ENCODE measurements around the gene TERB1. TPM values are rescaled to one million over a fixed set of nuclear protein-coding genes. Genes with fewer than 3 reads are reported as not detected.

TERB1 gene
- total and polyA plus RNA-seq, 2 of the 13 experiments (the other 11 are each of a cell fraction or from before 2014, with no cell fraction given), result not detected

- TF ChIP-seq, protein P1, sequence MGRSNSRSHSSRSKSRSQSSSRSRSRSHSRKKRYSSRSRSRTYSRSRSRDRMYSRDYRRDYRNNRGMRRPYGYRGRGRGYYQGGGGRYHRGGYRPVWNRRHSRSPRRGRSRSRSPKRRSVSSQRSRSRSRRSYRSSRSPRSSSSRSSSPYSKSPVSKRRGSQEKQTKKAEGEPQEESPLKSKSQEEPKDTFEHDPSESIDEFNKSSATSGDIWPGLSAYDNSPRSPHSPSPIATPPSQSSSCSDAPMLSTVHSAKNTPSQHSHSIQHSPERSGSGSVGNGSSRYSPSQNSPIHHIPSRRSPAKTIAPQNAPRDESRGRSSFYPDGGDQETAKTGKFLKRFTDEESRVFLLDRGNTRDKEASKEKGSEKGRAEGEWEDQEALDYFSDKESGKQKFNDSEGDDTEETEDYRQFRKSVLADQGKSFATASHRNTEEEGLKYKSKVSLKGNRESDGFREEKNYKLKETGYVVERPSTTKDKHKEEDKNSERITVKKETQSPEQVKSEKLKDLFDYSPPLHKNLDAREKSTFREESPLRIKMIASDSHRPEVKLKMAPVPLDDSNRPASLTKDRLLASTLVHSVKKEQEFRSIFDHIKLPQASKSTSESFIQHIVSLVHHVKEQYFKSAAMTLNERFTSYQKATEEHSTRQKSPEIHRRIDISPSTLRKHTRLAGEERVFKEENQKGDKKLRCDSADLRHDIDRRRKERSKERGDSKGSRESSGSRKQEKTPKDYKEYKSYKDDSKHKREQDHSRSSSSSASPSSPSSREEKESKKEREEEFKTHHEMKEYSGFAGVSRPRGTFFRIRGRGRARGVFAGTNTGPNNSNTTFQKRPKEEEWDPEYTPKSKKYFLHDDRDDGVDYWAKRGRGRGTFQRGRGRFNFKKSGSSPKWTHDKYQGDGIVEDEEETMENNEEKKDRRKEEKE (IDR thresholded peaks at IDR 0.05), result no peak
- peak; percentile 74; the same call in 1 of the 2 replicates for TF ChIP-seq ZNF441 (CRISPR knock-in tag; IDR thresholded peaks at IDR 0.05; ENCODE audit: borderline replicate concordance)
- TF ChIP-seq MXI1 (IDR thresholded peaks at IDR 0.05; ENCODE audit: borderline replicate concordance, low read depth, low read length), result peak; percentile 45; the same call in 1 of the 3 replicates
- TF ChIP-seq, protein P2, sequence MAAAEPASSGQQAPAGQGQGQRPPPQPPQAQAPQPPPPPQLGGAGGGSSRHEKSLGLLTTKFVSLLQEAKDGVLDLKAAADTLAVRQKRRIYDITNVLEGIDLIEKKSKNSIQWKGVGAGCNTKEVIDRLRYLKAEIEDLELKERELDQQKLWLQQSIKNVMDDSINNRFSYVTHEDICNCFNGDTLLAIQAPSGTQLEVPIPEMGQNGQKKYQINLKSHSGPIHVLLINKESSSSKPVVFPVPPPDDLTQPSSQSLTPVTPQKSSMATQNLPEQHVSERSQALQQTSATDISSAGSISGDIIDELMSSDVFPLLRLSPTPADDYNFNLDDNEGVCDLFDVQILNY (CRISPR knock-in tag; conservative IDR thresholded peaks at IDR 0.05), result peak; percentile 69; the same call in 1 of the 2 replicates
- TF ChIP-seq TMF1 (CRISPR knock-in tag; IDR thresholded peaks at IDR 0.05; ENCODE audit: low read depth), result peak; percentile 67
- no peak for TF ChIP-seq KLF16 (CRISPR knock-in tag; IDR thresholded peaks at IDR 0.05)
- no peak for TF ChIP-seq HNF1A (IDR thresholded peaks at IDR 0.05; ENCODE audit: low read depth)
- peak; percentile 46 for TF ChIP-seq HNF1A (CRISPR knock-in tag; IDR thresholded peaks at IDR 0.05; ENCODE audit: borderline replicate concordance)
- TF ChIP-seq, protein P3, sequence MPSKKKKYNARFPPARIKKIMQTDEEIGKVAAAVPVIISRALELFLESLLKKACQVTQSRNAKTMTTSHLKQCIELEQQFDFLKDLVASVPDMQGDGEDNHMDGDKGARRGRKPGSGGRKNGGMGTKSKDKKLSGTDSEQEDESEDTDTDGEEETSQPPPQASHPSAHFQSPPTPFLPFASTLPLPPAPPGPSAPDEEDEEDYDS (CRISPR knock-in tag; IDR thresholded peaks at IDR 0.05), result no peak; the same call in 1 of the 2 replicates
- no peak for TF ChIP-seq MXD4 (CRISPR knock-in tag; IDR thresholded peaks at IDR 0.05)
- no peak for TF ChIP-seq PLRG1 (conservative IDR thresholded peaks at IDR 0.05)
- TF ChIP-seq SYNCRIP (IDR thresholded peaks at IDR 0.05; ENCODE audit: insufficient read depth, low read depth, low read length), result no peak
- TF ChIP-seq, protein P4, sequence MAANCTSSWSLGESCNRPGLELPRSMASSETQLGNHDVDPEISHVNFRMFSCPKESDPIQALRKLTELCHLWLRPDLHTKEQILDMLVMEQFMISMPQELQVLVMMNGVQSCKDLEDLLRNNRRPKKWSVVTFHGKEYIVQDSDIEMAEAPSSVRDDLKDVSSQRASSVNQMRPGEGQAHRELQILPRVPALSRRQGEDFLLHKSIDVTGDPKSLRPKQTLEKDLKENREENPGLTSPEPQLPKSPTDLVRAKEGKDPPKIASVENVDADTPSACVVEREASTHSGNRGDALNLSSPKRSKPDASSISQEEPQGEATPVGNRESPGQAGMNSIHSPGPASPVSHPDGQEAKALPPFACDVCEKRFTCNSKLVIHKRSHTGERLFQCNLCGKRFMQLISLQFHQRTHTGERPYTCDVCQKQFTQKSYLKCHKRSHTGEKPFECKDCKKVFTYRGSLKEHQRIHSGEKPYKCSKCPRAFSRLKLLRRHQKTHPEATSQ (CRISPR knock-in tag; IDR thresholded peaks at IDR 0.05; ENCODE audit: borderline replicate concordance), result no peak
- no peak; the same call in 1 of the 2 replicates for TF ChIP-seq SRF (IDR thresholded peaks at IDR 0.05; ENCODE audit: low read depth, low read length)
- TF ChIP-seq ETV6 (CRISPR knock-in tag; conservative IDR thresholded peaks at IDR 0.05), result peak; percentile 47; the same call in 1 of the 2 replicates
- peak; percentile 34; the same call in 1 of the 2 replicates for TF ChIP-seq CCDC6 (CRISPR knock-in tag; IDR thresholded peaks at IDR 0.05)
- no peak for TF ChIP-seq NFIC (IDR thresholded peaks at IDR 0.05; ENCODE audit: low read length)
Observed at GRCh38 chr16:66751303-66751991, 49.9 kb downstream of the TERB1 start, which contains the start of gene DYNC1LI2 (continued).
